ENCODE measurements around the gene SMURF1.
A peak's percentile ranks its signal among the peaks of the same experiment; 100 is the strongest.

Gene SMURF1

DNA sequence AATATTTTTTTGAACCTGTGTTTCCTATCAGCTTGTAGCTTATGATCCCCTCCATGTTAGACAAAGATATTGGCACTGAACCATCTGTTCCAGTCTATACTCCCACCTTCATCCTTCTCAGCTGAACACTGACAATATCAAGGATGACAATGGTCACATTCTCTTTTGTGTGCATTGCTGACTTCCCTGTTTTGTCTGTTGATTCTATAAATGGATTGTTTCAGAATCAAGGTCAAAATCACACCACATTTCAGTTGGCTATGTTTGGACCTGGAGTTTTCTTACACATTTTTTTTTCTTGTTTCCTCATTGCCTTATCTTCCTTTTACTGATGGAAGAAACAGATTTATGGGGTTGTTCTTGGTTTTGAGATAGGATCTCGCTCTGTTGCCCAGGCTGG is 11.3 kb upstream of the SMURF1 start:
- ATAC-seq, result no peak
- TF ChIP-seq PPARA (CRISPR knock-in tag; IDR thresholded peaks at IDR 0.05; ENCODE audit: borderline replicate concordance) (no peak), PATZ1 (CRISPR knock-in tag; IDR thresholded peaks at IDR 0.05; ENCODE audit: borderline replicate concordance) (no peak), TOX (CRISPR knock-in tag; IDR thresholded peaks at IDR 0.05; ENCODE audit: borderline replicate concordance) (no peak)

DNA sequence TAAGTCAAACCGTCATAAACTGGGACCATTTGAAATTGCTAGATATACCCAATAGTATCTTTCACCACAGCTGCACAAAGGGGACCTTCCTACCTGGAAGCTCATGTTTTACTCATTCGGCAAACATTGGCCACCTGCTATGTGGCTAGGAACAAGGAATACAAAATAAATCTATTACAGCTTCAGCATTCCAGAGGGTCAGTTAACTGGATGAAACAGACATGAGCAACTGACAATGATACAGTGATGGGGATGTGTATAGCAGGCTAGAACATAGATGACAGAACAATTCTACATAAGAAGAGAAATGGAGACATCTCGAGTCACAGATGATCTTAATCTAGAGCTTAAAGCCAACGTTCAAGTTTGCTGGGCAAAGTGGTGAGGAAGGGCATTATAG is 3.1 kb upstream of the SMURF1 start:
- ATAC-seq, result no peak
- TF ChIP-seq BACH2 (CRISPR knock-in tag; IDR thresholded peaks at IDR 0.05; ENCODE audit: borderline replicate concordance) (no peak), ISL1 (CRISPR knock-in tag; IDR thresholded peaks at IDR 0.05) (no peak), ARNTL (CRISPR knock-in tag; IDR thresholded peaks at IDR 0.05; ENCODE audit: borderline replicate concordance, low read depth) (no peak), ESRRG (CRISPR knock-in tag; IDR thresholded peaks at IDR 0.05) (no peak), RARB (CRISPR knock-in tag; IDR thresholded peaks at IDR 0.05) (no peak), OSR1 (CRISPR knock-in tag; IDR thresholded peaks at IDR 0.05) (no peak)

GRCh38 chr7:99143521-99143852 is 421 bp downstream of the SMURF1 start:
- TF ChIP-seq ZNF70 (CRISPR knock-in tag; IDR thresholded peaks at IDR 0.05) (no peak), OSR1 (CRISPR knock-in tag; IDR thresholded peaks at IDR 0.05) (no peak), ZFP30 (CRISPR knock-in tag; IDR thresholded peaks at IDR 0.05) (no peak), CSDC2 (CRISPR knock-in tag; IDR thresholded peaks at IDR 0.05) (no peak), PPARA (CRISPR knock-in tag; IDR thresholded peaks at IDR 0.05; ENCODE audit: borderline replicate concordance) (no peak), SNAI2 (CRISPR knock-in tag; IDR thresholded peaks at IDR 0.05) (no peak), RARB (CRISPR knock-in tag; IDR thresholded peaks at IDR 0.05) (no peak), POU6F1 (CRISPR knock-in tag; IDR thresholded peaks at IDR 0.05; ENCODE audit: borderline replicate concordance, low read depth) (no peak), ZC3H10 (CRISPR knock-in tag; IDR thresholded peaks at IDR 0.05) (no peak), ZNF8 (CRISPR knock-in tag; IDR thresholded peaks at IDR 0.05) (no peak), CSRNP3 (CRISPR knock-in tag; IDR thresholded peaks at IDR 0.05) (no peak), GLIS3 (CRISPR knock-in tag; IDR thresholded peaks at IDR 0.05) (no peak), ZFP3 (CRISPR knock-in tag; IDR thresholded peaks at IDR 0.05) (no peak)
- TF ChIP-seq, protein P1, sequence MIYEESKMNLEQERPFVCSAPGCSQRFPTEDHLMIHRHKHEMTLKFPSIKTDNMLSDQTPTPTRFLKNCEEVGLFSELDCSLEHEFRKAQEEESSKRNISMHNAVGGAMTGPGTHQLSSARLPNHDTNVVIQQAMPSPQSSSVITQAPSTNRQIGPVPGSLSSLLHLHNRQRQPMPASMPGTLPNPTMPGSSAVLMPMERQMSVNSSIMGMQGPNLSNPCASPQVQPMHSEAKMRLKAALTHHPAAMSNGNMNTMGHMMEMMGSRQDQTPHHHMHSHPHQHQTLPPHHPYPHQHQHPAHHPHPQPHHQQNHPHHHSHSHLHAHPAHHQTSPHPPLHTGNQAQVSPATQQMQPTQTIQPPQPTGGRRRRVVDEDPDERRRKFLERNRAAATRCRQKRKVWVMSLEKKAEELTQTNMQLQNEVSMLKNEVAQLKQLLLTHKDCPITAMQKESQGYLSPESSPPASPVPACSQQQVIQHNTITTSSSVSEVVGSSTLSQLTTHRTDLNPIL (CRISPR knock-in tag; IDR thresholded peaks at IDR 0.05; ENCODE audit: low read depth), result no peak
- no peak; the same call in 2 of the 3 replicates for ATAC-seq

GRCh38 chr7:99142727-99143520 is 984 bp downstream of the SMURF1 start:
- peak; percentile 74 for ATAC-seq
- no peak for TF ChIP-seq BACH2 (CRISPR knock-in tag; IDR thresholded peaks at IDR 0.05; ENCODE audit: borderline replicate concordance)
